ENCODE measurements around the gene SMAD5.

SMAD5 gene

GRCh38 chr5:136159457-136159856 lies 26.8 kb downstream of the SMAD5 start:
- DNase-seq: no peak

GRCh38 chr5:136162008-136162407 lies 29.4 kb downstream of the SMAD5 start:
- no peak for DNase-seq

GRCh38 chr5:136164226-136164625 lies 31.6 kb downstream of the SMAD5 start:
- DNase-seq: no peak

GRCh38 chr5:136166909-136167308 lies 34.3 kb downstream of the SMAD5 start:
- no peak for DNase-seq

GRCh38 chr5:136169218-136169617 lies 36.6 kb downstream of the SMAD5 start:
- DNase-seq: no peak

- DNase-seq: no peak
Observed at GRCh38 chr5:136174021-136174659, 41.5 kb downstream of the SMAD5 start.

- no peak for DNase-seq
Observed at GRCh38 chr5:136182618-136183017, 50.0 kb downstream of the SMAD5 start.

- no peak for DNase-seq
Observed at GRCh38 chr5:136185974-136186665, 53.5 kb downstream of the SMAD5 start.

GRCh38 chr5:136186796-136187195 lies 54.2 kb downstream of the SMAD5 start:
- no peak for DNase-seq

GRCh38 chr5:136188859-136189258 lies 56.2 kb downstream of the SMAD5 start:
- DNase-seq: no peak

- DNase-seq: no peak
Observed at GRCh38 chr5:136190091-136190720, 57.6 kb downstream of the SMAD5 start.

- DNase-seq: no peak
Observed at GRCh38 chr5:136190904-136191303, 58.3 kb downstream of the SMAD5 start.

- no peak for DNase-seq
Observed at GRCh38 chr5:136191304-136192014, 58.8 kb downstream of the SMAD5 start.

GRCh38 chr5:136192015-136192525 lies 59.4 kb downstream of the SMAD5 start:
- no peak for DNase-seq

- no peak for DNase-seq
Observed at GRCh38 chr5:136192526-136193321, 60.1 kb downstream of the SMAD5 start, which contains the start of gene SMIM32. Gene SMIM32, minus strand, starts transcription at chr5:136193162. Its CDS starts 638 bp downstream, at chr5:136192524.

GRCh38 chr5:136193322-136193935 lies 60.8 kb downstream of the SMAD5 start:
- no peak for DNase-seq

GRCh38 chr5:136194576-136194975 lies 61.9 kb downstream of the SMAD5 start:
- no peak for DNase-seq

GRCh38 chr5:136195971-136196820 lies 63.6 kb downstream of the SMAD5 start:
- DNase-seq: no peak

GRCh38 chr5:136197462-136198142 lies 65.0 kb downstream of the SMAD5 start:
- no peak for DNase-seq

- no peak for DNase-seq
Observed at GRCh38 chr5:136198453-136198852, 65.8 kb downstream of the SMAD5 start.
